ENCODE measurements around the gene AIFM1. TPM values are rescaled to one million over a fixed set of nuclear protein-coding genes. Genes with fewer than 3 reads are reported as not detected.

The AIFM1 gene
- total and polyA plus RNA-seq, 4 donors, result 33.1 to 79.0 (median 66.4) TPM

- Histone ChIP-seq H3K9ac (ENCODE audit: low read depth in 1 of 2, low read length in 2 of 2) (no peak overlapping the region), H3K27me3 (ENCODE audit: control insufficient read depth in 4 of 4, insufficient read depth in 4 of 4, low read length in 3 of 4) (no peaks in the 10 kb centered on the region), H3K4me3 (ENCODE audit: low read depth in 1 of 3, low read length in 3 of 3) (peak overlapping the region; percentile 22 to 49 (median 49)), H3K36me3 (ENCODE audit: control insufficient read depth in 4 of 4, insufficient read depth in 3 of 4, low read depth in 1 of 4, low read length in 3 of 4) (no peaks in the 10 kb centered on the region), H3K27ac (ENCODE audit: low read depth in 1 of 2, low read length in 2 of 2) (no peak overlapping the region), H3K9me3 (ENCODE audit: control insufficient read depth in 4 of 4, low read length in 3 of 4) (no peaks in the 10 kb centered on the region), H3K4me1 (ENCODE audit: control insufficient read depth in 4 of 4, insufficient read depth in 4 of 4, low read length in 3 of 4) (peaks cover 2 to 21% (median 7%) of the 10 kb centered on the region in 4 donors)
- 6% methylated on average over 36 of the region's 36 CpGs for WGBS
- TF ChIP-seq MAX (IDR thresholded peaks at IDR 0.05), result no peak
- TF ChIP-seq CTCF (IDR thresholded peaks at IDR 0.05; ENCODE audit: low read depth, low read length, missing input control), result no peak
- no peak for TF ChIP-seq ATF3 (IDR thresholded peaks at IDR 0.05)
- TF ChIP-seq HNF4A (conservative IDR thresholded peaks at IDR 0.05), result no peak
- TF ChIP-seq GABPA (IDR thresholded peaks at IDR 0.05 in 1 of 2, conservative IDR thresholded peaks at IDR 0.05 in 1 of 2), result no peak
- TF ChIP-seq JUND (IDR thresholded peaks at IDR 0.05), result no peak
- no peak for TF ChIP-seq REST (IDR thresholded peaks at IDR 0.05)
- TF ChIP-seq EGR1 (IDR thresholded peaks at IDR 0.05; ENCODE audit: low read depth in 2 of 2), result no peak
- TF ChIP-seq HNF4G (IDR thresholded peaks at IDR 0.05), result no peak
- TF ChIP-seq FOXA1 (IDR thresholded peaks at IDR 0.05), result no peak
- TF ChIP-seq NR2F2 (IDR thresholded peaks at IDR 0.05), result no peak
- TF ChIP-seq ZBTB33 (IDR thresholded peaks at IDR 0.05), result no peak
- DNase-seq (ENCODE audit: low spot score), result peak; percentile 57
These were observed 5.3 kb upstream of the AIFM1 start for GRCh38 chrX:130170752-130171445.

- Histone ChIP-seq H3K27ac (ENCODE audit: low read depth in 1 of 2, low read length in 2 of 2) (no peak overlapping the region), H3K27me3 (ENCODE audit: control insufficient read depth in 4 of 4, insufficient read depth in 4 of 4, low read length in 3 of 4) (no peaks in the 10 kb centered on the region), H3K4me3 (ENCODE audit: low read depth in 1 of 3, low read length in 3 of 3) (no peak overlapping the region), H3K9ac (ENCODE audit: low read depth in 1 of 2, low read length in 2 of 2) (no peak overlapping the region), H3K36me3 (ENCODE audit: control insufficient read depth in 4 of 4, insufficient read depth in 3 of 4, low read depth in 1 of 4, low read length in 3 of 4) (no peaks in the 10 kb centered on the region), H3K4me1 (ENCODE audit: control insufficient read depth in 4 of 4, insufficient read depth in 4 of 4, low read length in 3 of 4) (peaks cover 4 to 35% (median 17%) of the 10 kb centered on the region in 4 donors), H3K9me3 (ENCODE audit: control insufficient read depth in 4 of 4, low read length in 3 of 4) (no peaks in the 10 kb centered on the region)
- 60% methylated on average over 4 of the region's 4 CpGs for WGBS
- no peak for TF ChIP-seq REST (IDR thresholded peaks at IDR 0.05)
- TF ChIP-seq ZBTB33 (IDR thresholded peaks at IDR 0.05), result no peak
- TF ChIP-seq GABPA (IDR thresholded peaks at IDR 0.05 in 1 of 2, conservative IDR thresholded peaks at IDR 0.05 in 1 of 2), result no peak
- no peak for TF ChIP-seq HNF4G (IDR thresholded peaks at IDR 0.05)
- no peak for DNase-seq (ENCODE audit: low spot score)
These were observed 1.4 kb upstream of the AIFM1 start for GRCh38 chrX:130167040-130167439.

Measured in liver (tissue), 9 donors.